K562 (cell line): ENCODE data around the gene TIMM23. TPM values are rescaled to one million over a fixed set of nuclear protein-coding genes. Genes with fewer than 3 reads are reported as not detected.
A peak's percentile ranks its signal among the peaks of the same experiment; 100 is the strongest.

Source experiments
- CBFA2T3 ChIP-seq: fragments of 450-650 bp; IDR thresholded peaks from 2 replicates; pipeline ENCODE4 v1.6.1; 2017
- FOXO4 ChIP-seq: fragments of 450-650 bp; formaldehyde crosslinking; IDR thresholded peaks from 2 replicates; pipeline ENCODE4 v1.4.0; 2020; ENCODE audit warnings: mild to moderate bottlenecking, moderate library complexity
- GMEB1 ChIP-seq: fragments of 250-450 bp; sonication (Bioruptor Pico); IDR thresholded peaks from 2 replicates; pipeline ENCODE4 v1.4.0; 2020; ENCODE audit warnings: mild to moderate bottlenecking
- HDAC1 ChIP-seq, 2 experiments: fragments of 450-650 bp; IDR thresholded peaks; 2 replicates each; pipeline ENCODE4 v1.6.1; 2016 to 2017; ENCODE audit warnings: inconsistent platforms in 1 of 2, mild to moderate bottlenecking in 1 of 2, moderate library complexity in 1 of 2
- HDAC2 ChIP-seq: fragments of 450-650 bp; IDR thresholded peaks from 2 replicates; pipeline ENCODE4 v1.6.1; 2016; ENCODE audit warnings: mild to moderate bottlenecking
- HOMEZ ChIP-seq: fragments of 250-450 bp; sonication (Bioruptor Pico); IDR thresholded peaks from 2 replicates; pipeline ENCODE4 v1.4.0; 2020; ENCODE audit warnings: mild to moderate bottlenecking, moderate library complexity
- KAT2B ChIP-seq: IDR thresholded peaks from one replicate; pipeline ENCODE4 v1.6.1; 2012; ENCODE audit warnings: low read depth, mild to moderate bottlenecking, control low read depth, inconsistent platforms, low read length, moderate library complexity
- MEF2A ChIP-seq: IDR thresholded peaks from 2 replicates; pipeline ENCODE4 v1.6.1; 2011; ENCODE audit warnings: low read depth, mild to moderate bottlenecking, low read length, moderate library complexity; ENCODE audit not compliant: control insufficient read depth
- MEF2D ChIP-seq: conservative IDR thresholded peaks from 2 replicates; pipeline ENCODE4 v1.6.1; 2016; ENCODE audit warnings: low read depth, missing genetic modification characterization, missing compliant biosample characterization
- PBX2 ChIP-seq, 2 experiments: IDR thresholded peaks in 1 of 2; conservative IDR thresholded peaks in 1 of 2; 2 replicates each; pipeline ENCODE4 v1.6.1; 2016; ENCODE audit warnings: low read depth in 2 of 2, mild to moderate bottlenecking in 1 of 2, missing compliant biosample characterization in 1 of 2, missing genetic modification characterization in 1 of 2, moderate library complexity in 1 of 2
- VEZF1 ChIP-seq: fragments of 200-800 bp; sonication (Bioruptor generic); IDR thresholded peaks from 2 replicates; pipeline ENCODE4 v1.6.1; 2017; ENCODE audit warnings: missing genetic modification characterization, missing compliant biosample characterization
- XRCC3 ChIP-seq: fragments of 450-650 bp; IDR thresholded peaks from 2 replicates; pipeline ENCODE4 v1.6.1; 2017; ENCODE audit warnings: mild to moderate bottlenecking, moderate library complexity
- ZNF395 ChIP-seq: fragments of 200-800 bp; sonication (Bioruptor generic); IDR thresholded peaks from 2 replicates; pipeline ENCODE4 v1.6.1; 2017; ENCODE audit warnings: missing genetic modification characterization, missing compliant biosample characterization
- polyA plus RNA-seq, 8 experiments: library from polyadenylated mRNA; depleted of rRNA in 4 of 8; stranded (reverse) in 5 of 8; unstranded in 3 of 8; fragments of >200 nt; fragmentation: Nextera tagmentation in 2 of 8; fragmentation: Illumina TruSeq in 1 of 8; extraction: Ambion mirVana in 2 of 8; extraction: Trizol in 1 of 8; gene quantifications; 2 replicates each; pipeline versions ENCODE4 v1.2.1 to v1.2.3, GENCODE V29; 2011 to 2014; ENCODE audit warnings: inconsistent platforms in 1 of 8, missing spikeins in 1 of 8
- total RNA-seq, 7 experiments: library from RNA; depleted of rRNA in 6 of 7; stranded (reverse); fragments of >200 nt in 6 of 7; fragmentation: Illumina TruSeq in 2 of 7; extraction: Trizol in 2 of 7; gene quantifications; 2 replicates each; pipeline versions ENCODE4 v1.2.1 to v1.2.3, GENCODE V29; 2011 to 2021; ENCODE audit warnings: low replicate concordance in 1 of 7

The TIMM23 gene
- total and polyA plus RNA-seq, 9 of the 15 experiments (the other 6 are each of a cell fraction or from before 2014, with no cell fraction given) = 148 to 280 (median 183) TPM

GRCh38 chr10:46020344-46020657 is 48.0 kb downstream of the TIMM23 start (continued):
- TF ChIP-seq HOMEZ (no peak), VEZF1 (no peak), MEF2A (no peak), CBFA2T3 (peak; percentile 81), HDAC1 (IDR thresholded peaks at IDR 0.05) (peak in 1 of 2 experiments; percentile 10; a peak in 1 of 4 replicates), FOXO4 (no peak), MEF2D (tag) (no peak), KAT2B (no peak), GMEB1 (no peak), XRCC3 (no peak), HDAC2 (0 out of 2 replicates have a peak, but pooled peaks have one; percentile 16), ZNF395 (CRISPR knock-in tag) (no peak), PBX2 (CRISPR knock-in tag; IDR thresholded peaks at IDR 0.05; ENCODE audit: low read depth) (no peak), PBX2 (tag; conservative IDR thresholded peaks at IDR 0.05; ENCODE audit: low read depth) (peak; percentile 88)
